GM19035 (cell line): Measurements from ENCODE around the gene YIPF1.
"Not testable (repeated sequence)": the region's sequence is repeated elsewhere in the genome, so short reads cannot be mapped to it uniquely, and the experiment has no call there.

Experiments
- ATAC-seq: cut with Tn5 transposase; IDR thresholded peaks from one replicate; pipeline ENCODE4 v1.9.1; 2021; ENCODE audit not compliant: unreplicated experiment

Gene YIPF1

GRCh38 chr1:53895421-53895820 lies 5.8 kb upstream of the YIPF1 start:
- no peak for ATAC-seq

- ATAC-seq = no peak
Observed at GRCh38 chr1:53894644-53895043, 5.0 kb upstream of the YIPF1 start.

GRCh38 chr1:53893999-53894636 lies 4.5 kb upstream of the YIPF1 start, which contains the start of gene DIO1:
TSS of gene DIO1 (plus strand) at chr1:53894187. CDS start at chr1:53894211, 24 bp downstream.
- ATAC-seq = no peak

- ATAC-seq = no peak
Observed at GRCh38 chr1:53892911-53893310, 3.3 kb upstream of the YIPF1 start.

GRCh38 chr1:53891678-53892077 lies 2.1 kb upstream of the YIPF1 start:
- no peak for ATAC-seq

- ATAC-seq = no peak
Observed at GRCh38 chr1:53891018-53891417, 1.4 kb upstream of the YIPF1 start.

GRCh38 chr1:53890522-53890941 lies 935 bp upstream of the YIPF1 start:
- no peak for ATAC-seq

GRCh38 chr1:53888681-53889080 lies 916 bp downstream of the YIPF1 start:
- no peak for ATAC-seq

GRCh38 chr1:53883600-53883999 lies 6.0 kb downstream of the YIPF1 start:
- not testable (repeated sequence) for ATAC-seq

- ATAC-seq = not testable (repeated sequence)
Observed at GRCh38 chr1:53881853-53882252, 7.7 kb downstream of the YIPF1 start.

- ATAC-seq = no peak
Observed at GRCh38 chr1:53878492-53879105, 11.0 kb downstream of the YIPF1 start.

GRCh38 chr1:53875150-53875549 lies 14.4 kb downstream of the YIPF1 start:
- not testable (repeated sequence) for ATAC-seq

- ATAC-seq = no peak
Observed at GRCh38 chr1:53871773-53872484, 17.7 kb downstream of the YIPF1 start.

- no peak for ATAC-seq
Observed at GRCh38 chr1:53871221-53871620, 18.4 kb downstream of the YIPF1 start.

GRCh38 chr1:53869454-53870117 lies 20.0 kb downstream of the YIPF1 start:
- ATAC-seq = no peak

GRCh38 chr1:53868565-53868964 lies 21.0 kb downstream of the YIPF1 start:
- ATAC-seq = no peak

- ATAC-seq = no peak
Observed at GRCh38 chr1:53862507-53862906, 27.1 kb downstream of the YIPF1 start.

- no peak for ATAC-seq
Observed at GRCh38 chr1:53860967-53861411, 28.6 kb downstream of the YIPF1 start.

- no peak for ATAC-seq
Observed at GRCh38 chr1:53851571-53852285, 37.9 kb downstream of the YIPF1 start.

GRCh38 chr1:53850082-53850673 lies 39.4 kb downstream of the YIPF1 start:
- no peak for ATAC-seq
